ENCODE measurements around the gene FAM181B.

GRCh38 chr11:82752801-82753200 lies 19.1 kb upstream of the FAM181B start:
- TF ChIP-seq, protein P1, sequence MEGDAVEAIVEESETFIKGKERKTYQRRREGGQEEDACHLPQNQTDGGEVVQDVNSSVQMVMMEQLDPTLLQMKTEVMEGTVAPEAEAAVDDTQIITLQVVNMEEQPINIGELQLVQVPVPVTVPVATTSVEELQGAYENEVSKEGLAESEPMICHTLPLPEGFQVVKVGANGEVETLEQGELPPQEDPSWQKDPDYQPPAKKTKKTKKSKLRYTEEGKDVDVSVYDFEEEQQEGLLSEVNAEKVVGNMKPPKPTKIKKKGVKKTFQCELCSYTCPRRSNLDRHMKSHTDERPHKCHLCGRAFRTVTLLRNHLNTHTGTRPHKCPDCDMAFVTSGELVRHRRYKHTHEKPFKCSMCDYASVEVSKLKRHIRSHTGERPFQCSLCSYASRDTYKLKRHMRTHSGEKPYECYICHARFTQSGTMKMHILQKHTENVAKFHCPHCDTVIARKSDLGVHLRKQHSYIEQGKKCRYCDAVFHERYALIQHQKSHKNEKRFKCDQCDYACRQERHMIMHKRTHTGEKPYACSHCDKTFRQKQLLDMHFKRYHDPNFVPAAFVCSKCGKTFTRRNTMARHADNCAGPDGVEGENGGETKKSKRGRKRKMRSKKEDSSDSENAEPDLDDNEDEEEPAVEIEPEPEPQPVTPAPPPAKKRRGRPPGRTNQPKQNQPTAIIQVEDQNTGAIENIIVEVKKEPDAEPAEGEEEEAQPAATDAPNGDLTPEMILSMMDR (IDR thresholded peaks at IDR 0.05), result no peak
- no peak for TF ChIP-seq EZH2 (IDR thresholded peaks at IDR 0.05)
- no peak for TF ChIP-seq EZH2phosphoT487 (IDR thresholded peaks at IDR 0.05)

Measured in neural progenitor cell (in vitro differentiated cells).